Measurements from ENCODE around the gene SPP1.

SPP1 gene

DNA sequence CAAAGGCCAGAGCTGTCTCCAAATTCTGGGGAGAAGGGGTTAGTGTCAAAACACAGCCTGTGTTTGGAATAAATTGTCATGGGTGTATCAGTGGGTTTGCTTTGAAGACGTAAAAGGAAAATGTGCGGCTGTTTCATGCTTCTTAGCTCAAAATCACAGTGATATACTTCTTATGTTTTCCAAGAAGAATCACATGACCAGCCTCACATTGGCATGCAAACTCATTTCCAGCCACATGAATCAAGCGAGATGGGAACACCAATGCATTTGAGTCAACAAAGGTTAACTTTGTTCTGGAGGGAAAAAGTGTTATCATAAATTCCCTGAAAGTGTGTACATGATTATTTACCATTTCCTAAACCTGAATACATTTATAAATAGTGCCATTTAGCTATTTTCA lies 19.0 kb upstream of the SPP1 start:
- DNase-seq, result no peak

DNA sequence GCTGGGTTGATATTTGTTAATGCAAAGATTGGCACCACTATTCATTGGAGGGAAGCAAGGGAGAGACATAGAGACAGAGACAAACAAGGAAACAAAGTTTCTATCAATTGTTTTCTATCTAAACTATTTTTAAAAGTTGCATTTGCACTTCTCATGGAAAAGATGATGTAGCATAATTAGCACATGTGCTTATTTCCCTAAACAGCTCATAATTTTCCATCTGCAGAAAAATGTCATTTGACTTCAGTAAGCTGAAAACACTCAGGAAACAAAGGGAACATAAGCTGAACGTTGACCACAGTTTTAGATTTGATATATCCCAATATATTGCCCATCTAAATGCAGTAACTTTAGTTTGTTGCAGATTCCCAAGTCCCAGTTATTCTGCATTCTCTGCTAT lies 18.5 kb upstream of the SPP1 start:
- DNase-seq, result no peak

DNA sequence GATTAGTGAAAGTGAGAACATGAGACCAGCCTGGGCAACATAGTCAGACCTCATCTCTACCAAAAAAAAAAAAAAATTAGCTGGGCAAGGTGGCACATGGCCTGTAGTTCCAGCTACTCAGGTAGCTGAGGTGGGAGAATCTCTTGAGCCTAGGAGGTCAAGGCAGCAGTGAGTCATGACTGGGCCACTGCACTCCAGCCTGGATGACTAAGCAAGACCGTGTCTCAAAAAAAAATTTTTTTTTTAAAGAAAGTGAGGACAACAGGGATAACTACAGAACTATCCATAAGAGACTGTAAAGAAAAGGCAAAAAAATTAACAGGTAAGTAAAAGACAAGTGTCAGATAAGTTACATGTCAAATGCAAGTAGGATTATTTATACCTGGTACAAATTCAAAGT lies 13.5 kb upstream of the SPP1 start:
- no peak for DNase-seq

DNA sequence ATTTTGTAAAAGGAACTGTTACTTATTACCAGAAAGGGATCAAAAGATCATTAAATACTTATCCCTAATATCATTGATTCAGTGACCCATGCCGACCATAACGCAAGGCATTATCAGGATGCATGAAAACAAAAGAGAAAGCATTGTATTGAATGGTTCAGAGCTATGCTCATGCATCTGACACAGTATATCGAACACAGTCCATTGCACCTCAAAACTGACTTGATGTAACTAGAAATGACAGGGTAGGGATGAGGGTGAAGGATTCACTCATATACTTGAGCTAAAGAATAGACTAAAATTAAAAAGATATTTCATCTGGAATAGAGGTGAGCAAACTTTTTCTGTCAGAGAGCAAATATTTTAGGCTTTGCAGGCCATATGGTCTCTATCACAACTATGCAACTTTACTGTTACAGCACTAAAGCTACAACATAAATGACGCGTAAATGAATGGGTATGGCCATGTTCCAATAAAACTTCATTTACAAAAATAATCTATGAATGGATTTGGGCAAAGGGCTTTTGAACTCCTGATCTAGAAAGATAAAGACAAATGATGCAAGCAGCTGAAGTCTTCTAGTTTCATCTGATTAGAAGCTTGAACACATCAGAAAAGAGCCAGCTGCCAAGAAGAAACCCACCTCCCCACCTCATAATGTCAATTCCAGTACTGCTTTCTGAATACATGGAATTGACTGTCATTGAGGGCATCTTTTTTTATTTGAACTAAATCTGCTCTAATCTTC lies 12.9 kb upstream of the SPP1 start:
- no peak for DNase-seq

DNA sequence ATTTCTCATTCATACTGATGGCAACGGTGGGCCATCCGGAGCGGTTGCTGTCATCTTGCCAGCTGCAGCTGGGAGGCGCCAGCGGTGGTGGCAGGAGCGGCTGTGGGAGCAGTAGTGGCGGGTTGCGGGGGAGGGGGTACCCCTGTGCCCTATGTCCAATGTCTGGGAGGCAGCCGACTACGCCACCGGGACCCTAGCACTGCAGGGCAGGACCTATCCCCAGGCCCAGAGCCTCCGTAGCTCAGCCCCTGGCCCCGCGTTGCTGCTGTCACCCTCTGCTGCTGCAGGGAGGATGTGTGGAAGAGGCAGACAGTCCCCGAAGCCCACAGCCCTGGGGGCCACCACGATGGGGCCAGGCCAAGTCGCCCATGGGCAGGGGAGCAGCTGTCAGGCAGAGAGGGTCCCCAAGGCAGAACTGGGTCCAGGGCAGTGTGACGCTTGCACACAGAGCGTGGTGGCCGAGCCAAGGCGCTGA lies 10.0 kb upstream of the SPP1 start:
- no peak for DNase-seq

DNA sequence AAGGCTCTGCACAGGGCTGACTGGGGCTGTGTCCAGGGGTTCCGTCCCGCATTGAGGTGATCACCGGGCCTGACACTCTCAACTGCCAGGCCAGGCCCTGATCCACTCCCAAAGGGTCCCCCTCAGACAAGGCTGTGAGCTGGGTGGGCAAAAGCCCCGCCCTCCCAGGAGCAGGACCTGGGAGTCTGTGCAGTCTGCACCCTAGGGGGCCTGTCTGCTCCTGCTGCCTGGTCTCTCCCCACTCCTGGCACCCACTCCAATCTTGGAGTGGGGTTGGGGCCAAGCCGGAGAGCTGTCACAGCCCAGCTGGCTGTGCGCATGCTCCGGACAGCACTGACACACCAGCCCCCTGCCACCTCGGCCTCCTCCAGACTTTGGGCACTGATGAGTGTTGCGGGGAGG lies 9.4 kb upstream of the SPP1 start:
- DNase-seq, result no peak

DNA sequence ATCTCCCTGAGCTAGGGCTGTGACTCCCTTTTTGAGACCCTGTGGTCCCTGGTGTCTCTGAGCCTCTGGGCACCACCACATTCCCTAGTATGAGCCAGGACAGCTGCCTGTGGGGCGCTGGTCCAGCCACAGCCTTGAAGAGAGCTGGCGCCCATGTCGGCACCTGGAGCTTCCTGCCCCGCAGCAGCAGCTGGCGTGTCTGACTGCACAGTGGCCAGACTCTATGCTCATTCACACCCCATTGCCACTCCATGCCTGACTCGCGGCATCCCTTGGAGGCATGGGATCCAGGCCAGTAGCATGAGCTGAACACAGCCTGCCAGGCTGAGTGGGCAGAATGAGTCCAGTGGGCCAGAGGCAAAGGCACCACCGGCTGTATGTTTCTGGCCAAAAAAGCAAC lies 8.3 kb upstream of the SPP1 start:
- no peak for DNase-seq

DNA sequence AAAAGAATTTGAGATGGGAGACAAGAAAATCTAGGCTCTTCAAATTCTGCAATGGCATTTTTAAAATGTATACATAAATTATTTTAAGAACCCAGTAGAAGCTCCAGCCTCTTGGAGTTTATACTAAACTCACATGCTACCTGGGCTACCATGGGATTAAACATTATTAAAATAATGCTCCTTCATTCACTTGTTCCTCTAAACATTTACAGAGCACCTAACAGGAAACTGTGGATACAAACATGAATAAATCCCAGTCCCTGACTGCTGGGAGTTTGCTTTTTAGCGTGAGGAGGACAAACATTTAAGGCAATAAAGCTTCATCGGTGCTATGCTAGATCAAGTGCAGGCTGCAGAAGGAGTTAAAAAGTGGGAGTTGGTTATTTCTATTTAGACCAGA lies 5.4 kb upstream of the SPP1 start:
- DNase-seq, result no peak

DNA sequence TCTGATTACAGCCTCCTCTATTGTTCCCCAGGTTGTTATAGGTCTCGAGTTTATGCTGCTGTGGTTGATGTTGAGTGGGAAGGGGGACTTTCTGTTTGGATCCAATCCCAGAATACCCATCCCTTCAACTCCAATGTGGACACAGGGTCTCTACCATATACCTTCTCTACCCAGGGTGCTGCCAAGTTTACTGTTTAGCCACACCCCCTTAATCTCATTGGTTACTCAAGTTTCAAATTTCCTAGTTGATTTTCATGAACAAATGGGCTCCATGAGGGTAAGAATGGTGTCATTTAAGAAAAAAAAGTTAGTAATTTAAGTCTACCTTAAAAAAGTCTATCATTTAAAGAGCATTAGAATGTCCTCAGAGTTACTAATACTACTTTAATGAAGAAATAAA lies 3.6 kb upstream of the SPP1 start:
- no peak for DNase-seq

DNA sequence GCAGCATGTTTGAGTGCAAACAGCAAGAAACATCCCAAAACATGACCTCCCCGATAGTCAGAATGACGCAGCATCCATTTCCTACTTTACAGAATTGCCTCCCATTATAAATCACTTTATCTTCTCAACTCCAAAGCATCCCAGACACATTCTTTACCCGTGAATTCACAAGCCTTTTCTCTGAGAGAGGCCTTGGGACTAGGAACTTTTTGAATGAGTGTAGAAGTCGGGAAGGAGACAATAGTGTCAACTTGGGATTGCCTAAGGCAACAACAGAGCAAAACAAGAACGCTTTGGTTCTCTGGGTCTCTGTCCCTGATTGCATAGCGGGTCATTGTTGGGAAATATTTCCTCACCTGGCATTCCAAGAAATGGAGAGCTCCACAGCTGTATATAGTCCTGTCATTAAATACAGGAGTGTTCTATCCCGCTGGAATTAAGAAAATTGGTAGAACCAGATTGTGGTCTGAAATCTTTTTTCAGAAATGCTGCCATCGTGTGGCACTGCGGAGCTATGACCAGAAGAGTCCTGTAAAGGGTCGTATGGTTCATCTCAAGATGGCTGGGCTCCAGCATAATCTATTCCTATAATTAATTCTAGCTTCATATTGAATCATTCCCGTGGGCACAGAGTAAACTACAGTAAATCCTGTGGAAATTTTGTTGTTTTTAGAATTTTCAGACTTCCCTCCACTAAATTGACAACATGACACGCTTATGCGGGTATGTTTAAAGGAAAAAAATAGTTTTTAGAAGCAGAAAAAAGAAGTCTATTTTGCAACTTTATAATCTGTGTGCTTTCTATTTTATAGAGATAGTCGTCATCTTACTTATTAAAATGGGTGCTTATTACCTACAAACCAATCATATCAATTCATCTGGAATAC lies 2.0 kb upstream of the SPP1 start:
- peak; percentile 38 for DNase-seq

DNA sequence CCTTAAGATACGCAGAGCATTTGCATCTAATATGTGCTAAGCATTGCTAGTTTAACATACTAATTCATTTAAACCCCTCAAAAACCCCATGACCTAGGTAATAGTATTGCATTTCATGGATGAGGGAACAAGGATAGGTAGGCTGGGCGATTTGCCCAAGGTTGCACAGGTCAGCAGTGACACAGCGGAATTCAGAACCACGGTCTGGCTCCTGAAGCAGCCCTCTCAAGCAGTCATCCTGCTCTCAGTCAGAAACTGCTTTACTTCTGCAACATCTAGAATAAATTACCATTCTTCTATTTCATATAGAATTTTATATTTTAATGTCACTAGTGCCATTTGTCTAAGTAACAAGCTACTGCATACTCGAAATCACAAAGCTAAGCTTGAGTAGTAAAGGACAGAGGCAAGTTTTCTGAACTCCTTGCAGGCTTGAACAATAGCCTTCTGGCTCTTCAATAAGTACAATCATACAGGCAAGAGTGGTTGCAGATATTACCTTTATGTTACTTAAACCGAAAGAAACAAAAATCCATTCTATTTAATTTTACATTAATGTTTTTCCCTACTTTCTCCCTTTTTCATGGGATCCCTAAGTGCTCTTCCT lies 555 bp upstream of the SPP1 start:
- no peak for DNase-seq

DNA sequence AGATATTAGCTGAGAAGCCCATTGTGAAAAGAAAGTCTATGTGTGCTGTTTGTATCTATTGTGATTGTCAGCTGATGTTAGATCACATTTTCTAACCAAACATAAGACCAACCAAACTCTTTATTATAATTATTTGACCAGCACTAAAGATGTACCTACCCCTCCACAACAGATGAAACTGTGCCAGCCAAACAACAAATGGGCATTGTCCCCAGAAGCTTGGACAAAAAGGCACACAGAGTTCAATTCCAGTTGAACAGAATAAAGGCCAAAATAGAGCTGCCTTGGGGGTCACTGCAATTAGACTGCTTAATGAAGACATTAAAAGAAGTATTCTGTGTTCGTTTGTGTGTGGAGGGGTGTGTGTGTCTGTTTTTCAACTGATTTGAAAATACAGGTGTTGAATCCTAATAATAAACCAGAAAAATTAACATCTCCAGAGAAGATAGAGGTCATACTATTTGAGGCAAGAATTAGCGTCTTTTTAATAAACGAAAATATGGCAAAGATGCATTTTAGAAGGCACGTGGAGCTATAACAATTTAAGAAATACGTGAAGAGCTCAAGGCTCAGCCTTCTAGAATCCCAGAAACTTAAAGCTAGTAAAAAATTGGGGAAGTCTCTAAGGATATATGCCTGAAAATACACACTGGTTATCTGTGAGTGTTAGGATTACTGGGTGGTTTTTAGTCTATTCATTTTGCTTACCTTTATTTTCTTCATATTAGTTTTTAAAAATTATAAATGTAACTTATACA lies 2.2 kb downstream of the SPP1 start:
- no peak for DNase-seq

DNA sequence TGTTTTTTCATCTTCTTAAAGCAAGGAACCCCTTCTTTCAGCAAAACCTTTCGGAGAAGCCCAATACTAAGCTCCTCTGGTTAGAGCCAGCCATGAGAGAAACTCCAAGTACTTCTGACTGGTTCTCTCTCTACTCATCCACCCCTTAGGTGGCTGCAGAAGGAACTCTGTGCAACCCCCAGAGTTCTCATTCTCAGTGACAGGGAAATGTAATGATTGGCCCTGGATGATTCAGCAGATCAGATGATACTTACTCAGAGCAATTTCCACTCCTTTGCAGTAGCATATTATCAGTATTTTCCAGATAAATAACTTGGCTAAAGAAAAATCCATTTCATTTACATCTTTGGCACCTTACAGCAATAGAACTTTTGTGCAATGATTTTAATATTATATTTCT lies 3.2 kb downstream of the SPP1 start:
- DNase-seq, result no peak

DNA sequence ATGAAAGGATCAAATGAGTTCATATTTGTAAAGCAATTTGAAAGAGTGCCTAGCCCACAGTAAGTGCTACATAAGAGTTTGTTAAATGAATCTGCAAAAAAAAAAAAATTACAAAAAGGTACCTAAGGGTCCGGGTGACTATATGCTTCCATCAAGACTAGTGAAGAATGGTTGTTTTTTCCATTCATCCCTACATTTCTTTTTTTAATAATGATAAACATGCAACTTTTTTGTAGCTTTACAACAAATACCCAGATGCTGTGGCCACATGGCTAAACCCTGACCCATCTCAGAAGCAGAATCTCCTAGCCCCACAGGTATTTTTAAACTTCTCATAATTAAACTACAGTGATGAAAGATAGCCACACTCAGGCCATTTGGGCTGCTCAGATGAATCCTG lies 4.3 kb downstream of the SPP1 start:
- DNase-seq, result no peak

DNA sequence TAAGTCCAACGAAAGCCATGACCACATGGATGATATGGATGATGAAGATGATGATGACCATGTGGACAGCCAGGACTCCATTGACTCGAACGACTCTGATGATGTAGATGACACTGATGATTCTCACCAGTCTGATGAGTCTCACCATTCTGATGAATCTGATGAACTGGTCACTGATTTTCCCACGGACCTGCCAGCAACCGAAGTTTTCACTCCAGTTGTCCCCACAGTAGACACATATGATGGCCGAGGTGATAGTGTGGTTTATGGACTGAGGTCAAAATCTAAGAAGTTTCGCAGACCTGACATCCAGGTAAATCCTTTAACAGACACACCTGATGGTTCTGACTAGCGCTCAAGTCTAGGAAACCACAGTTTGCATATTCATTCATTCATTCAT lies 6.0 kb downstream of the SPP1 start:
- DNase-seq, result no peak

DNA sequence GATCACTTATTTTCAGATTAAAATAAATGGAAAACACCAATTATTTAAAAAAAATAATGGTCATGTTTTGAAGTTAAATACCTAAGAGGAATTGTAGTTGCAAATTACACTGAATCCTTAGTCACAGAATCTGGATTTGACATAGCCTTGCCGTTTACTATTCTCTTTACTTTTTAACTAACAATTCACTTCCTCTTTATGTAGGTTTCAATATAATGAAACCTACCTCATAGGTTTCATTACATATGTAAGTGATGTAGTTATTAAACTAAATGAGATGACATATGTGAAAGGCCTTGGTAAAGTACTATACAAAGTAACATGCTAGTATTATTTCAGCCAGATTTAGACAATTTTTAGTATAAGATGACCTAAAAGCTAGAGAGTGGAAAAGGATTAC lies 6.5 kb downstream of the SPP1 start:
- no peak for DNase-seq

DNA sequence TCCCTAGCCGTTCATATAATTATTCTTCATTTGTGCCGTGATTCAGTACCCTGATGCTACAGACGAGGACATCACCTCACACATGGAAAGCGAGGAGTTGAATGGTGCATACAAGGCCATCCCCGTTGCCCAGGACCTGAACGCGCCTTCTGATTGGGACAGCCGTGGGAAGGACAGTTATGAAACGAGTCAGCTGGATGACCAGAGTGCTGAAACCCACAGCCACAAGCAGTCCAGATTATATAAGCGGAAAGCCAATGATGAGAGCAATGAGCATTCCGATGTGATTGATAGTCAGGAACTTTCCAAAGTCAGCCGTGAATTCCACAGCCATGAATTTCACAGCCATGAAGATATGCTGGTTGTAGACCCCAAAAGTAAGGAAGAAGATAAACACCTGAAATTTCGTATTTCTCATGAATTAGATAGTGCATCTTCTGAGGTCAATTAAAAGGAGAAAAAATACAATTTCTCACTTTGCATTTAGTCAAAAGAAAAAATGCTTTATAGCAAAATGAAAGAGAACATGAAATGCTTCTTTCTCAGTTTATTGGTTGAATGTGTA lies 7.0 kb downstream of the SPP1 start:
- no peak for DNase-seq

DNA sequence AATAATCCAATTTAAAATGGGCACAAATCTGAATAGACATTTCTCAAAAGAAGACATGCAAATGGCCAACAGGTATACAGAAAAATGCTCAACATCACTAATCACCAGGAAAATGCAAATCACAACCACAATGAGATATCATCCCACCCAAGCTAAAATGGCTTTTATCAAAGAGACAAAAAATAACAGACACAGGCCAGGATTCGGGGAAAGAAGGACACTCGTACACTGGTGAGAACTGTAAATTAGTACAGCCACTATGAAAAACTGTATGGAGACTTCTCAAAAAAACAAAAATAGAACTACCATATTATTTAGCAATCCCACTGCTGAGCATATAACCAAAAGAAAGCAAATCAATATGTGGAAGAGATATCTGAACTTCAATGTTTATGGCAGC lies 8.5 kb downstream of the SPP1 start:
- no peak for DNase-seq

DNA sequence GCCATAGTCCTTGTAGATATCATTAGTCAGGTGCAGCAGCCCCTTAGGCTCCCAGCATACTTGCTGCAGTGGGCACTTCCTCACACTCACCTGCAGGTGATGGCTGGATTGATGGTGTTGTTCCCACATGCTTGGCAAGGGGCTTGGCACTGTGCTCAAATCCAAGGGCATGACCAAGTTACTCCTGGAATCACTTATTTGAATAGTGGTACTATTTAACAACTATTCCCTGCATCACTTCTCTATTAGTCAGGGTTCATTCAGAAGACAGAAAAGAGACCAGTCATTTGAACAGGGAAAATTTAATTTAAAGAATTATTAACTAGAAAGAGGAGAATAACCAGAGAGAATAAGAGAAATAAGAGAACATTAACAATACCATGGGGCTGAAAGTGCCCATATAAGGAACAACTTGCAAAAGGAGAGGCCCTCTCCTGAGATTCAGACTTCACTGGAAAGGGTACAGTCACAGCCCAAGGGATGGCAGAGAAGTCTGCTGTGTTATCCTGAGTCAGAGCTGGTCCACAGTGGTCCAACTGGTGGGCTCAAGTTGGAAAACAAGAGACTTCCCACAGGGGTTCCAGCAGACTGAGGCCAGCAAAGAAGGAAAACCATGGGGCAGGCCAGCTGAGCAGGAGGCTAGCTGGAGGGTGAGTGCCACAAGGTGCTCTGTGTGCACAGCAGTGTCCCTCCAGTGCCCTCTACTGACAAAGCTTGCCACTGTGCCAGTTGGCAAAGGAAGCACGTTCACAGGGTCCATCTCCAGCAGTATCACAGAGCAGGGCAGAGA lies 9.8 kb downstream of the SPP1 start:
- DNase-seq, result peak; percentile 18

DNA sequence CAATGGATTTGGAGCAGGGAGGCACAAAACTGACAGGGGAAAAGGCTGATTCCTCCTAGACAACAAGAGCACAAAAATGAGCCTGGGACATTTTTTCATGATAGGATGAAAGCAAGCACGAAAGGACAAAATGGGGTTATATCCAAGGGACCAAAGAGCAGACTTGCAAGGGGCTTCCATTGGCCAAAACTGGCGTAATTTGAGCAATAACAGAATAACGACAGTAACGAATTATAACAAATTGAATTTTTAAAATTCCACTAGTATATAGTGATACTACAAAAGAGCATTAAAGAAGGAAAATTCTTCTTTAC lies 10.3 kb downstream of the SPP1 start:
- no peak for DNase-seq

DNA sequence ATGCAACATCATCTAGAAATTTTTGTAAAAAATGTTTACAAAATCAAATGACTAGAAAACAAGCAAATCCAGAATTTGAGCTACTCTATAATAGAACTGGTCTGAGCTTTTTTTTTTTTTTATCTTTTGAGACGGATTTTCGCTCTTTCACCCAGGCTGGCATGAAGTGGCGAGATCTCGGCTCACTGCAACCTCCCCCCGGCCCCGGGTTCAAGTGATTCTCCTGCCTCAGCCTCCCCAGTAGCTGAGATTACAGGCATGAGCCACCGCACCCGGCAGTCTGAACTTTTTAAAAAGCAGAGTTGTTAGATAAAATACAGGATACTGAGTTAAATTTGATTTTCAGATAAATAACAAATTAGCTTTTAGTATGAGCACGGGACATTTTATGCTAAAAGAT lies 11.0 kb downstream of the SPP1 start:
- DNase-seq, result no peak

DNA sequence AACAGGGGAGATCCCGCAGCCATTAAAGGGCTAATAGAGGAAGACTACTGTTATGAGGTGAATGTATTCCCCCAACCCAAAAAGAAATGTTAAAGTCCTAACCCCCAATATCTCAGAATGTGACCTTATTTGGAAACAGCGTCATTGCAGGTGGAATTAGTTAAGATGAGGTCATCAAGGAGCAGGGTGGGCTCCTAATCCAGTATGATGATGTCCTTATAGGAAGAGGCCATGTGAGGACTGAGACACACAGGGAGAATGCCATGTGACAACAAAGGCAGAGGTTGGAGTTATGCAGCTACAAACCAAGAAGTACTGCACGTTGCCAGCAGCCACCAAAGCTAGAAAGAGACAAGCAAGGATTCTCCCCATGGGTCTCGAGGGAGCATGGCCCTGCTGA lies 14.3 kb downstream of the SPP1 start:
- DNase-seq, result no peak
